Activated T-cell treated with anti-CD3 and anti-CD28 coated beads, Interleukin-2, amount 50 U/mL, for 72 hours (primary cell): ENCODE measurements around the gene ZIC4. TPM values are rescaled to one million over a fixed set of nuclear protein-coding genes. Genes with fewer than 3 reads are reported as not detected.

Experiments used
- ATAC-seq, 2 donors: fragments of 150-1000 bp; cut with Tn5 transposase; replicated peaks in 1 of 2; 2 replicates each; pipeline ENCODE4 v1.10.0; 2021; ENCODE audit warnings: moderate library complexity in 2 of 2, mild to moderate bottlenecking in 1 of 2
- DNase-seq, 2 donors: peaks; one replicate each; pipeline ENCODE4 v3.0.0; 2021 to 2022; ENCODE audit warnings: mixed read lengths in 1 of 2
- H3K27ac Mint-ChIP-seq: one replicate; pipeline ENCODE4 v1.8.0; 2022; ENCODE audit warnings: mild to moderate bottlenecking, moderate library complexity, mixed read lengths
- H3K27me3 Mint-ChIP-seq: one replicate; pipeline ENCODE4 v1.8.0; 2022; ENCODE audit warnings: low read depth, mixed read lengths
- H3K36me3 Mint-ChIP-seq, 2 donors: one replicate each; pipeline ENCODE4 v1.8.0; 2022; ENCODE audit warnings: mixed read lengths in 2 of 2, mild to moderate bottlenecking in 1 of 2; ENCODE audit not compliant: insufficient read depth in 2 of 2
- H3K4me1 Mint-ChIP-seq: one replicate; pipeline ENCODE4 v1.8.0; 2022; ENCODE audit warnings: low read depth, mixed read lengths
- H3K4me3 Mint-ChIP-seq, 2 donors: one replicate each; pipeline ENCODE4 v1.8.0; 2022; ENCODE audit warnings: mild to moderate bottlenecking in 2 of 2, mixed read lengths in 2 of 2, moderate library complexity in 2 of 2
- H3K9me3 Mint-ChIP-seq, 2 donors: one replicate each; pipeline ENCODE4 v1.8.0; 2022; ENCODE audit warnings: mixed read lengths in 2 of 2
- total RNA-seq, 2 donors: library from RNA; stranded (reverse); gene quantifications; one replicate each; pipeline ENCODE4 v1.2.3, GENCODE V29; 2022

ZIC4 gene
- total RNA-seq, 2 donors from 2014 or later, result not detected

DNA sequence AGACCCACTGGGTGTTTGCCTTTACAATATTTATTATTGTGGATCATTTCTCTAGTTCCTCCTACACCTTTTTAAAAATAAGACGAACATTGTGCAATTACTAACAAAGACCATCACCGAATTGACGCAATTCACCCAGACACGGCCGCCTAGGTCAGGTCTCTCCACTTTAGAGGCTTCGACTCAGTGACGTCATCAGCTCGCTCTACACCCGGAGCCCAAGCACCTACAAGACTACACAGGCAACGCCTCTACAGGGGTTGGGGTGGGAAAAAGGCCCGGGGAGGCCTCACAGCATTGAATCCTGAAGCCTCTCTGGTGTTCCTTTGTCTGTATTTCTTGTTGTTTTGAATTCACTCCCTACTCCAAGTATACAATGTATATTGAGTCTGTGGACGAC, 16.6 kb downstream of the ZIC4 start:
- DNase-seq (no peak), ATAC-seq (no peak)
- Mint-ChIP-seq H3K36me3 (peaks cover 6 to 16% of the 10 kb centered on the region in 2 donors), H3K9me3 (no peaks in the 10 kb centered on the region), H3K4me1 (no peaks in the 10 kb centered on the region), H3K27ac (no peak overlapping the region), H3K27me3 (peaks cover 84% of the 10 kb centered on the region), H3K4me3 (no peak overlapping the region)

DNA sequence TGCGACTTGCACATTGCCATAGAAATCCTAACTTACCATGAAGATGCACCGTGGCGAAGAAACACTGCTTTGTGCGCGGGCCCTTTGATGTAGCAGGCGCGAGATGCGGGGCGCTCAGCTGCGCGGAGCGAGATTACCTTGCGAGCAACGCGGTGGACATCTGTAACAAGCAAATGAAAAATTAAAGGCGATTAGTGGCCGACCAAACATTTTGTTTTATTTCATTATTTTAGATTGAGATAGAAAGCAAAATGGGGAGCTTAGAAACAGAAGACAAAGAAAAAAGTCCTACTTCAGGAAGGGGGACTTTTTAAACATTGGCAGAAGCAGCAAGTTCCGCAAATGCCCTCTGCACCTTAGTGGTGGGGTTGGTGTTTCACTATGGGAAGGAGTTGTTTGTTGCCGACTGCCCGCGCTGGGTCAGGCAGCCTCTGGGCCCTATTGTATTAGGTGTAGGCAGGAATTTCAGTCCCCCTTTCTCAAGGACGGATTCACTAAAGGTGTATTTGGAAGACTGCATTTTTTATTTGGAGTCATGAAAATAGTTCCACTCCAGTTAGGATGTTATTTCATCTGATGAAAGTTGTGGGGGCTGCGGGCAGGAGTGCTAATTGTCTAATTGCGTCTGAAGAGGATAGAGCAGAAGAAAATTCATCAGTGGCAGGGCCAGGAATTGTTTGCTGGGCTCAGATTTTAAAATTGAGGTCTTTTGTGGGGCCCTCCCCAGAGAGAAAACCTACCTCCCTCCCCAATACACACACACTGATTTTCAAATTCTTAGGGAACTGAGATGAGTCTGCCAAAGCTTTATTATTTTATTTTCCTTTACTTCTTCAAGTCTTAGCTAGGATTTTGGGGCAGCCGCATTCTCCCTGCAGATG, 17.4 kb downstream of the ZIC4 start:
- no peak for DNase-seq
- Mint-ChIP-seq H3K27ac (peak overlapping the region; percentile 54), H3K4me3 (no peak overlapping the region), H3K27me3 (peaks cover 84% of the 10 kb centered on the region), H3K36me3 (peaks cover 5 to 14% of the 10 kb centered on the region in 2 donors), H3K9me3 (no peaks in the 10 kb centered on the region), H3K4me1 (no peaks in the 10 kb centered on the region)
- ATAC-seq, result no peak

DNA sequence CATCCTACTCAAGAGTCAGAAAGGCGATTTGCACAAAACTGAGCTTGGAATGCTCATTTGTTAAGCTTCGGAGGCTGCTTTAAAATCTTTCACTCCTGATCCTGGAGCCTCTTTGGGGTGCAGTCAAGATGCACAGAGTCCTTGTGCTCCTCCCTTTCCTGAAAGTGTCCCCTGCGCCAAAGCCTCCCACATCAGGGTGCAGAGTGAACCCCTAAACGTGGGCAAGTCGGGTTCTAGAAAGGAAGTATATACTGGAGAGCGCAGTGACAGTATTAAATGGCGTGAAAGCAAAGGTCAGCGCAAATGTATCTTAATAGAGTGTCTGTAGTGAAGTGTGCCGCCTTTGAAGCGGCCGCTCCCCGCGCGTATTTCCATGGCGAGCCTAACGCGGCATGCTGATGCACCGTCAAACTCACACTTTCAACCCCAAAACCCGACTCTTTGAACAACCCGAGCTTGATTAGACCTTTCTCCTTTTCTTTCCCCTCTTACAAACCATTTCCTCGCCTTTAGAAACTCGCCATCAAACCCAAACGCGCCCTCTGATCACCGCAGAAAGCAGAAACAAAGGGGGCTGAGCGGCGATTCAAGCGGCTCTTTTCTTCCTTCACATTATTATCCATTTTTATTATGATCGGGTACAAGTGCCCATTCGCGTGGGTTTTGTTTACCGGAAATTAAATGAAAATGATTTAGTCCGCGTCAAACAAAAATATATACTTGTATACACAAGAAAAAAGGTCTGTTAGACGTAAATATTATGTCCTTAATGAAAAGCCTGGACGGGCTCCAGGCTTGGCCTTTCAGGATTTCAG, 18.3 kb downstream of the ZIC4 start:
- H3K4me1 Mint-ChIP-seq, result no peaks in the 10 kb centered on the region
- DNase-seq (no peak), ATAC-seq (no peak)
- H3K9me3 Mint-ChIP-seq, result no peaks in the 10 kb centered on the region
- H3K27me3 Mint-ChIP-seq, result peaks cover 87% of the 10 kb centered on the region
- peaks cover 3 to 12% of the 10 kb centered on the region in 2 donors for H3K36me3 Mint-ChIP-seq
- H3K4me3 Mint-ChIP-seq, result no peak overlapping the region
- H3K27ac Mint-ChIP-seq, result peak overlapping the region; percentile 44

DNA sequence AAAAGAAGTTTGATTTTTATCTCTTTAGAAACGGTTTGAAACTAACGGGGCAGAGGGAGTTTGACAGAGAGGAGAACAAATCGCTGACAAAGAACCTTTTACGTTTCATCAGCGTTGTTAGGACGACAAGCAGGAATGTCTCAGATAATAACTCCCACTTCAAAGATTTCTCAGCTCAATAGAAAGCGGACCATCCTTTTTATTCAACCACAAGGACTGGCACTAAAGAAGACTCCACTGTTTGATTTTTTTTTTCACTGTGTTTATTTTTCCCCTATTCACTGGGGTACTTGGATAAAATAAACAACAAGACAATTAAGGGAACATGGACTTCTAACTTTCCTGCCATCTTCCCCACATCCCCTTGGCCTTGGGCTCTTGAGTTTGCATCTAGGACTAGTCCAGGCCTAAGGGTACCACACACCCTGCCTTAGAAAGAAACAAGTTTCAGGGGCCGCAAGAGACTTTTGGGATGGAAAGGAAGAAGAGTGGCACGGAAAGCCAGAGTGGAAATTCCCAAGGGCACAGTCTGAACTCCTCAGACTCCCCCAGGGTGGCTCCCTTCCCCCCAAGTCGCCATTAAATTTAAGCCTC, 19.0 kb downstream of the ZIC4 start:
- Mint-ChIP-seq H3K27me3 (peaks cover 82% of the 10 kb centered on the region), H3K4me1 (no peaks in the 10 kb centered on the region), H3K36me3 (peaks cover 2 to 11% of the 10 kb centered on the region in 2 donors), H3K27ac (no peak overlapping the region), H3K4me3 (no peak overlapping the region), H3K9me3 (no peaks in the 10 kb centered on the region)
- no peak for ATAC-seq
- DNase-seq, result no peak

DNA sequence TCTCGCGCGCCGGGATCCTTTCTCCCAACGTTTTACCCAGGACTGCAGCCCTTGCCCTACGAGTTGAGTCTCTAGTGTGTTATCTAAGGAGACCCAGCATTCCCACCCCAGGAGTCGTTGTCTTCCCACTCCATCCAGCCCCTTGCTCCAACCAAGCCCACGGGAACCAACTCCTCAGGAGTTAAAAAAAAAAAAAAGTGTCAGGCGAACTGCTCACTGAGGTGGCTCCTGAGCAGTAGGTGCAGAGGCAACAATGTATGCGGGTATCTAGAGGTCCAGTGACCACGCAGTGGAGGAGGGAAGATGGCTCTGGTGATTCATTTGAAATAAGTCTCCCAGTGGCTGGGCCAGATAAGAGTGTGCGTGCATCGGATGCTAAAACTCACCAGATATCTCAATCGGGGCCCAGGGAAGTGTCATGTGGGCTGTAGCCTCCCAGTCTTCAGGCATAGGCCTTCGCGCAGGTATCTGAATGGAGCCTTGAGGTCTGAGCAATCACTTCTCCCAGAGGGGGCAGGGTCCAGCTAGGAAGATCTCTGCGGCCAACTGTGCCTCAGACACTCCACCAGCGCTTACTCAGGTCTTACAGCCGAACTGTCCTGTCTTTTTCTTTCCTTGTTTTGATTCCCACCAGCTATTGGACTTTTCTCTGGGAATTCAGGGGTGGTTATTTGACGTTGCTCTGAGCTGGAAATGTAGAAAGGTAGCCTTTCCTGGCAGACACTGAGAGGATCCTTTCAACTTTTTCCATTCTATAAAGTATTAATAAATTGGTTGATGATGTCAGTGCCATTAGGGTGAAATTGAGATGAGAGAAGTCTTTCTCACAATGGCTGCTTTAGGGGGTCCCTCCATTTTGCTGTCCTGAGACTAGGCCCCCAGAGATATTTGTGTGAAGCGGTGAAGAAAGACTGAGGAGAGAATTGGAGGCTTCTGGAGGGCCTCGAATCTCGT, 21.0 kb downstream of the ZIC4 start:
- DNase-seq (no peak), ATAC-seq (no peak)
- Mint-ChIP-seq H3K4me3 (no peak overlapping the region), H3K9me3 (no peaks in the 10 kb centered on the region), H3K27ac (no peak overlapping the region), H3K27me3 (peaks cover 79% of the 10 kb centered on the region), H3K36me3 (peaks cover 2 to 5% of the 10 kb centered on the region in 2 donors), H3K4me1 (no peaks in the 10 kb centered on the region)

DNA sequence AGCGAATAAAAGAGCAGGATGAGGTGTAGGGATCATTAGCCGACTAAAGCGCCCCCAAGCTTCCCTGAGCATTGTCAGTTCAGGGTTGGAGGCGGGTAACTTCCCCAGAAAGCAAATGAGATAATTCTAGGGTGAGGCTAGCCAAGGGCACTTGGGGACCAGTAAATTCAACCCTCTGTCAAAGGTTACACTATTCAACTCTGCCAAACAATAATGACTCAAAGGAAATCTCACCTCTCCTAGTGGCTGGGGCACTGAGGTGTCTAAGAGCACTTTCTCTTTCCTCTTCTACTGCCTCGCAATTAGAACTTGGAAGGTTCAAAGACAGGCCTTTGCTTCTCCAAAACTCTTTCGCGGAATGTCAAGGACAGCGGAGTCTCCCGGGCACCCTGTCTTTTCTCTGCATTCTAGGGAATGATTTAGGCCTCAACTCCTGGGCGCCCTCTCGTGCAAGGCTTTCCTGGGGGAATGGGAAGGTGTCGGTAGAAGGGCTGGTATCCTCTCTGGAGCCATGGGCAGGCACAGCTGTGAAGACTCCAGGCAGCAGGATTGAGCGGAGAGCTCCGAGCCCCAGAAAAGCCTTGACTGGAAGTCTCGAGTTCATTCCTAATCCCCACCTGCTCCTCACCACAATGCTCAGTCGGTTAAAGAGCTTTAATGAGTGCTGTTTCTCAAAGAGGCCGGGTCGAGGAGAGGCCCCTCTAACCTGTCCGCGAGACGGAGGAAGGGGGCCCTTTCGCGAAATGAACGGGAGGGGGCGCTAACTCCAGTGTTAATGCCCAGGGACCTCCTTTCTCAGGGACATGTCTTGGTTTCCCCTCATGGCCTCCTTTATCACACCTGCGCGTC, 21.9 kb downstream of the ZIC4 start:
- no peak for DNase-seq
- H3K4me1 Mint-ChIP-seq, result no peaks in the 10 kb centered on the region
- peaks cover 2 to 3% of the 10 kb centered on the region in 2 donors for H3K36me3 Mint-ChIP-seq
- H3K27ac Mint-ChIP-seq, result no peak overlapping the region
- peak overlapping the region in 1 of 2 donors; percentile 39 for H3K4me3 Mint-ChIP-seq
- H3K27me3 Mint-ChIP-seq, result peaks cover 79% of the 10 kb centered on the region
- no peaks in the 10 kb centered on the region for H3K9me3 Mint-ChIP-seq
- ATAC-seq, result no peak

DNA sequence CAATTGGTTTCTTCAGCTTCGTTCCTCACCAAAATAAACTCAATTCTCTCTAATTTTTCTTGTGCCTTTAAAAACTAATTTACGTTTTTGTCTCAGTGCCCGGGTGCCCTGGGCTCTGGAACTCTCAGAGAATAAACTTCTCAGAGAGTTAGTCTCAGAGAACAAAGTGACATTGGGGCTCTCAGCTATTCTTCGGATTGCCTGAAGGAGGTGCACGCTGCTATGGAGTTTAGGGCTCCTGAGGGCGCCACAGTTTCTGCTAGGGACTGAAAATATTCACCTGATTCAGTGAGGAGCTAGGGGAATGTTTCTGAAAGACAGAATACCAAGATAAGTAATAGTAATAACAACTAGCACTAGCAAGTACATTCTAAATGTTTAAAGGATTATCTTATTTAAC, 22.7 kb downstream of the ZIC4 start:
- no peak for DNase-seq
- Mint-ChIP-seq H3K9me3 (no peaks in the 10 kb centered on the region), H3K4me3 (no peak overlapping the region), H3K36me3 (peaks cover 2 to 3% of the 10 kb centered on the region in 2 donors), H3K27ac (no peak overlapping the region), H3K4me1 (no peaks in the 10 kb centered on the region), H3K27me3 (peaks cover 79% of the 10 kb centered on the region)
- ATAC-seq, result no peak

DNA sequence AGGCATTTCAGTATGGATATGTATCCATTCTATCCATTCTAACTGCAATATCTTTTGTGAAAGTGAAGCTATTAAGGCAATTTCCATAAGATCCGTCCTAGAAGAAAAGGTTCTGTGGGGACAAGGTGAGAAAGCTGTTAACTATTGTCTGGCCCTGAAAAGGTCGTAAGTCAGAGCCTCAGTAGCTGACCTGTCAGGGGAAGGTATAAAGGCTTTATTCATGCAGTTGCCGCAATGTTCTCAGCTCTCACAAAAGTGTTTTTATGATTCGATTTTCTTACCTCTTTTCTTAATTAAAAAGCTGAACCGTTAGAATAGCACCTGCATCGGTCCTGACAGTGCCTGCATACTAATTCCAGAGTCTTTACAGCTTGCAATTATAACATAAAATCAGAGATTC, 24.7 kb downstream of the ZIC4 start:
- no peak overlapping the region for H3K27ac Mint-ChIP-seq
- no peak overlapping the region for H3K4me3 Mint-ChIP-seq
- H3K36me3 Mint-ChIP-seq, result peaks cover 1 to 4% of the 10 kb centered on the region in 2 donors
- no peak for ATAC-seq
- no peak for DNase-seq
- peaks cover 0 to 3% of the 10 kb centered on the region in 2 donors for H3K9me3 Mint-ChIP-seq
- peaks cover 78% of the 10 kb centered on the region for H3K27me3 Mint-ChIP-seq
- H3K4me1 Mint-ChIP-seq, result no peaks in the 10 kb centered on the region

DNA sequence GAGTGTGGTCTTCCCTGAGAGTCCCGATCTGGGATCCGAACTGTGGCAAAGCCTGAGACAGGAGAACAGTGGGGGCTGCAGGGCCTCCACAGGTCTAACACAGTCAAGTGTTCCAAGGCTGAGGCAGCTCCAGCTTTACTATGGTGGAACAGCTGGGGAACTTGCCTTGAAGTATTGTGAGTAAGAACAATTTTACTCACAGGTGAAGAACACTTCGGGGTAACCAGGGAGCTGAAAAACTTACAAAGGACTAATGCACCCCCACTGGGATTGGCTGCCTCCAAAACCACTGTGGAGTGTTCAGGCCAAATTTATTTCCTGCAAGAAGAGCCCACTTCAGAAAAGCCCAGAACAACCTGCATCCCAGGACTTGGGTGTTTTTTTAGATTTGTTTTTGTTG, 25.4 kb downstream of the ZIC4 start:
- no peak overlapping the region for H3K4me3 Mint-ChIP-seq
- peaks cover 72% of the 10 kb centered on the region for H3K27me3 Mint-ChIP-seq
- no peaks in the 10 kb centered on the region for H3K4me1 Mint-ChIP-seq
- peaks cover 1 to 4% of the 10 kb centered on the region in 2 donors for H3K36me3 Mint-ChIP-seq
- peaks cover 0 to 3% of the 10 kb centered on the region in 2 donors for H3K9me3 Mint-ChIP-seq
- H3K27ac Mint-ChIP-seq, result no peak overlapping the region
- ATAC-seq (no peak), DNase-seq (no peak)

DNA sequence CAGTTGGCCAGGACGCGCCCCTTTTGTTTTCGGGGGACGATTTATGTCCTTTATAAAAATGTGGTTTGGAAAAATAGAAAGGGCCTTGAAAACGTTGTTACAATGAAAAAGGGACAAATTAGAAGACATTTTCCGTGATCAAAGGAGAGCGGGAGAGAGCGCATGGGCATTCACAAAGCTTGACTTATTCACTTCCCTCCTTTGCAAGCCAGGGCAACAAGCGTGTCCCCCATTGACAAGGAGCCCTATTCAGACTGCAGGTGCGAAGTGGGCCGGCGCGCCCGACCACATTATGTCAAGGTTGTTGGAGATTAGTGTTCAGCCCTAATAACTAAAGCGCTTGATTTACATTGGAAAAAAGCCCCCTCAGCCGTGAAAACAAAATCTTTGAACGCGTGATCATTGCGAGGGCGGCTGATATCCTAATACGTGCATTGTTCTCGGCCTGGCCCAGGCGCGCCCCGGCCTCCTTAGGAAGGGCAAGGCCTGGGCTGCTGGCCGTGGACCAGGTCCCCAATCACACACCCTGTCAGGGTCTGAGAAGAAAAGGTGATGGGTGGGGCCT, 25.9 kb downstream of the ZIC4 start:
- no peak for ATAC-seq
- no peak for DNase-seq
- Mint-ChIP-seq H3K36me3 (peaks cover 1 to 4% of the 10 kb centered on the region in 2 donors), H3K27ac (no peak overlapping the region), H3K9me3 (peaks cover 0 to 3% of the 10 kb centered on the region in 2 donors), H3K4me3 (no peak overlapping the region), H3K4me1 (no peaks in the 10 kb centered on the region), H3K27me3 (peaks cover 67% of the 10 kb centered on the region)

DNA sequence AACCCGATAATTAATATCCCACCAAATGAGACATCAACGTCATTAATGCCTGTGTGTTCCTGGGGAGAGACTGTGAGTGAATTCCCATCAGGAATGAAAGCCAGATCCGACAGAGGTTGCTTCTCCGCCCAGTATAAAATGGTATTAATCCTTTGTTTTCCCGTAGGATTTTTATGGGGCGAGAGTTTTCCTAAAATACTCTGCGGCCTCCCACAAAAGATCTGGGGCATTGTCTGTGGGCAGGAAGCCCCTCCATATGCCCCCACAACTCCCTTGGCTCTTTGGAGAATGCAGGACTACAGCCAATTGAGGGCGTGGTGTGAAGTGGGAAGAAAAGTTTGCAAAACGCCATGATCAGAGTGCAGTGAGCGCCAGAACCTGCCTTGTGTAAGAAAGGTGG, 26.7 kb downstream of the ZIC4 start:
- H3K36me3 Mint-ChIP-seq, result peaks cover 1 to 4% of the 10 kb centered on the region in 2 donors
- peaks cover 0 to 3% of the 10 kb centered on the region in 2 donors for H3K9me3 Mint-ChIP-seq
- DNase-seq (no peak), ATAC-seq (no peak)
- H3K27ac Mint-ChIP-seq, result no peak overlapping the region
- no peak overlapping the region for H3K4me3 Mint-ChIP-seq
- peaks cover 62% of the 10 kb centered on the region for H3K27me3 Mint-ChIP-seq
- no peaks in the 10 kb centered on the region for H3K4me1 Mint-ChIP-seq
